ENCODE data around the gene KCNIP3.

DNA sequence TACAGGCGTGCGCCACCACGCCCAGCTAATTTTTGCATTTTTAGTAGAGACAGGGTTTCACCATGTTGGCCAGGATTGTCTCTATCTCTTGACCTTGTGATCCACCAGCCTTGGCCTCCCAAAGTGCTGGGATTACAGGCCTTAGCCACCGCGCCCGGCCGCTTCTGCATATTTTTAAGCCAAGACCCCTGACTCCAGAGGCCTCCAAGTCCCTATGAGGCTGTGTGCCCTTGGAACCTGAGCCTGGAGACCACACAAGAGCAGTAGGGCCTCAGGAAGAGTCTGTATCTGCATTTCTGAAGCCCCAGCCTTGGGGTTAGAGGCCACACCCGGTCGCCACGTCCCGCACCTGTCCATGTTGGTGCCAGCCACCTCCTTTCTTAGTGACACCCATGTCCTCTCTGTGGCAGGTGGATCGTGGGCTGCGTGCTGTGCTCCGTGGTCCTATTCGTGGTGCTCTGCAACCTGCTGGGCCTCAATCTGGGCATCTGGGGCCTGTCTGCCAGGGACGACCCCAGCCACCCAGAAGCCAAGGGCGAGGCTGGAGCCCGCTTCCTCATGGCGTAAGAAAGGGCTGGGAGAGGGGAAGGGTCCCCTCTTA, 17.6 kb upstream of the KCNIP3 start:
- TF ChIP-seq ZNF274 (IDR thresholded peaks at IDR 0.05; ENCODE audit: low read depth, low read length) (no peak), YY1 (IDR thresholded peaks at IDR 0.05; ENCODE audit: insufficient read depth, insufficient read length) (no peak)

All from NT2/D1 (cell line).